ENCODE measurements around the gene ZNF83.
A peak's percentile ranks its signal among the peaks of the same experiment; 100 is the strongest.
"Not testable (repeated sequence)": the region's sequence is repeated elsewhere in the genome, so short reads cannot be mapped to it uniquely, and the experiment has no call there.

ZNF83 gene

DNA sequence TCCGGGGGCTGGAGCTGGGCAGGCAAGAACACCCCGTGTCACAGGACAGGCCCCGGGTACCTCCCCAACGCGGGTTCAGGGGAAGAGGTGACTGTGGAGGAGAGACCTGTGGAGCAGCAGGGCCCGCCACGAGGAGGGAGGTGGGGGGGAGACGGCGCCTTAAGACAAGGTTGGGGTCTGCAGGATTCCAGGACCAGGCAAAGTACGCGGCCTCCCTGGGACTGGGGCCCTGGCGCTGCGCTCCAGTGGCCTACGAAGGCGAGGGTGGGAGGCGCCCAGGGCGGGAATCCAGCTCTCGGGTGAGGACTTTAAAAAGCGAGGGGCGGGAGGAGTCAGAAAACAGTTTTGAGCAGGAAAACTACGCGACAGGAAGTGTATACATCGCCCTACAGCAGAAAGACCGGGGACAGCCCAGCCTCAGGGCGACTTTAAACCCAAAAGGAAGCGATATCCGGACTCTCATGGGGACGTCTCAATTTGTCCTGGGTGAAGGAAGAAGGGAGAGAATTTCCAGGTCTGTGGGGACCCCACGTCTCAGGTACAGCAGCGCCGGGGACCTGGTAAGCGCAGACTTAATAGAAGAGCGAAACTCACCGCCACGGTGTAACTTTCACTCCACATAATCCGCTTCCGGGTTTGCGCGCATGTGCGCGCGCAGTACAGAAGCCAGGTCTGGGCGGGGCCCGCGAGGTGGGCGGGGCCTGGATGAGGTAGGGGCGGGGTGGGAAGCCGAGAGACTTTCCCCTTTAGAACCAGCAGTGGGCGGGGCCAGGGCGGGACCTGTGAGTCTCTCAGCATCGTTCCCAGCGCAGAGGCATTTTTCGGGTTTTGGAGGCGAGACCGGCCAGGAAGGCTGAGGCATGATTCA is at the start of gene ZNF83:
ZNF83 (minus strand) TSS at position 638 of the 868 bp plus-strand sequence.
- peak; percentile 86 for DNase-seq

GRCh38 chr19:52687684-52688083 is 49.5 kb upstream of the ZNF83 start:
- no peak for DNase-seq

DNA sequence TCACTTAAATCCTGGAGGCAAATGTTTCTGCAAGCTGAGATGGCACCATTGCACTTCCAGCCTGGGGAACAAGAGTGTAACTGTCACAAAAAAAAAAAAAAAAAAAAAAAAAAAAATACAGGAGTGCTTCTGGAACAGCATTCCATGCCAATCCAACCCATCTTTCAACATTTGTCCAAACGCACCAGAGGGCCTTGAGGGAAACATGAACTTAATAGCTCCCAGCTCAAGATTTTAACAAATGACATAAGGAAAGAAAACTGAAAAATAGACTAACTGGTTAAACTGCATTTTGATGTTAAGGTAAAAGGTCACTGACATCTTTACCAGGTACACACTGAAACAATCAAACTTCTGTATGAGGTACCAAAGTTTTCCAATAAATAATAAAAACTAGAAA is 47.7 kb upstream of the ZNF83 start:
- no peak for DNase-seq

DNA sequence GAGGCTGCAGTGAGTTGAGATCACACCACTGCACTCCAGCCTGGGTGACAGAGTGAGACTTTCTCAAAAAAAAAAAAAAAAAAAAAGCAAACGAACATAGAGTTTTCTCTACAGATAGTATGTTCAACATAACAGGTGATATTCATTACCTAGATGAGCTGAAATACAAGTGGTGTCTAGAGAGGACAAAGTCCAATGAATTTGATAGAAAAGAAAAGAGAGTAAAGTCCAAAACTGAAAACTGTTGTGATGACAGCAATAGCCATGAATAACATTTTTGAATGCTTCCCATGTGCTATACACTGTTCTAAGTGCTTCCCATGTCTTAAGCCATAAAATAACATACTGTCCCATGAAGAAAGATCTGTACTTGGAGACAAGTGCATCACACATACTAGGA is 43.1 kb upstream of the ZNF83 start:
- DNase-seq: not testable (repeated sequence)

- no peak for DNase-seq
These were observed 41.4 kb upstream of the ZNF83 start for GRCh38 chr19:52679598-52679997.

DNA sequence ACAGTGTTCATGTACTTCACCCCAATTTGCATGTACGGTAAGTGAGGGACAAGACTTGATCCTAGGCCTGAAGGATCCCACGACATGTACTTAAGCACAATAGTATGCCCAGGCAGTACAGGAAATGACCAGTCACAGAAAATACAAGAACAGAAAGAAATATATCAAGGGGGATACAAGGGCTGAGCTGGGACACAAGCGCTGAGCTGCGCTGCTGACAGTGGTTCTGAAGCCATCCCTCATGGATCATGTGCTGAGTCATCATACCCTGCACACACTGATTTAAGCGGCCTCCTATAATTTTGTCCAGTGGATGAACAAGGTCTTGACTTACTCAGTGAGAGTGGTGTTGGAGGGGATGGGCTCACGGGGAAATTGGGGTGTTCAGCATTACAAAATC is 37.1 kb upstream of the ZNF83 start:
- DNase-seq: not testable (repeated sequence)

DNA sequence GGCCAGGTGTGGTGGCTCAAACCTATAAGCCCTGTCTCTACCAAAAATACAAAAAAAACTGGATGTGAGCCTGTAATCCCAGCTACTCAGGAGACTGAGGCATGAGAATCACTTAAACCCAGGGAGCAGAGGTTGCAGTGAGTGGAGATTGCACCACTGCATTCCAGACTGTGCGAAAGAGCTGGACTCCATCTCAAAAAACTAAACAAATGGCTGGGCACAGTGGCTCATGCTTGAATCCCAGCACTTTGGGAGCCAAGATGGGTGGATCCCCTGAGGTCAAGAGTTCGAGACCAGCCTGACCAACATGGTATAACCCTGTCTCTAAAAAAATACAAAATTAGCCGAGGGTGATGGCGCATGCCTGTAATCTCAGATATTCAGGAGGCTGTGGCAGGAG is 34.9 kb upstream of the ZNF83 start:
- DNase-seq: no peak

GRCh38 chr19:52670046-52670445 is 31.9 kb upstream of the ZNF83 start:
- DNase-seq: no peak

- no peak for DNase-seq
These were observed 31.4 kb upstream of the ZNF83 start for GRCh38 chr19:52669586-52669985.

DNA sequence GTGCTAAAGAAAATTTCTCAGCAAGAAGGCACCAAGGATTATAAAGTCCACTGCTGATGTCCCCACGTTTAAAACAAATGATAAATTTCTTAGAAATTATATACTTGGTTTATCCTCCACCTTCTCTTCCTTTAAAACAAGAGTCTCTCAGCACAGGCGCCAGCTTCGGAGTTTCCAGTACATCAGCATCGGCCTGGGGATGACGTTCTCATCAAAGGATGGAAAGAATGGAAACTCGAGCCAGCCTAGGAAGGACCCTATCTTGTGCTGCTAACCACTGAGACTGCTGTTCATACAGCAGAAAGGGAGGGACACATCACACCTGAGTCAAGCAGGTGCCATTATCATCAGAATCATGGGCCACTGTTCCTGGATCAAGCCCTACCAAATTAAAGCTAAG is 29.8 kb upstream of the ZNF83 start:
- no peak for DNase-seq

GRCh38 chr19:52666506-52666905 is 28.4 kb upstream of the ZNF83 start:
- DNase-seq: no peak

- peak; percentile 67 for DNase-seq
These were observed 27.4 kb upstream of the ZNF83 start for GRCh38 chr19:52665529-52665928.

- DNase-seq: no peak
These were observed 26.9 kb upstream of the ZNF83 start for GRCh38 chr19:52665027-52665426.

DNA sequence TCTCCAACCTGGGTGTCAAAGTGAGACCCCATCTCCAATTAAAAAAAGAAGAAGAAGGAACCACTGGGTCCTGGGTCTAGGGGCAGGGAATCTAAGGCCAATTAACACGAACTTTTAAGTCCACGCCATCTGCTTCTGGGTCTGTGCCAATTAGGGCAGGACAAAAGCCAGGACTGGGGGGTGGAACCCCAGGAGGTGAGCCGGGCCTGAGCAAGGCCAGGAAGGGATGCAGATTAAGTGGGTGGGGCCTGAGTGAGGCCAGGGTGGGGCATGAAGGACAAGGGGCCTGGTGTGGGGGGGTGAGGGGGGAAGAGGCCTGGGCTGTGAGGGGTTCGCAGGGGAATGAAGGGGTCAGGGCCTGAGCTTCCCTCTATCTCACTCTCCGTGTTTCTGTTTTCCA is 26.3 kb upstream of the ZNF83 start:
- no peak for DNase-seq

GRCh38 chr19:52662631-52663030 is 24.5 kb upstream of the ZNF83 start:
- peak; percentile 44 for DNase-seq

DNA sequence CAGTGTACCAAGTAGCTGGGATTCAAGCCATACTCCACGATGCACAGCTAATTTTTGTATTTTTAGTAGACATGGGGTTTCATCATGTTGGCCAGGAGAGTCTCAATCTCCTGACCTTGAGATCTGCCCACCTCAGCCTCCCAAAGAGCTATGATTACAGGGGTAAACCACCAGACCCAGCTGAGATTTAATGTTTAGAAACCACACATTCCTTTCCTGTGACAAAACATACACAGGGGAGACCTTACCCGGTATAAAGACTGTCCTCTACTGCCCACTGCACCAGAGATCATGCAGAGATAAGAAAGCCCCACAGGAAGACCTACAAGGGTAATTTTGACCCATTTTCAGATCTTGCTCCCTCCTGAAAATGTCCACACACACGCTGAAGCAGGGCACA is 22.8 kb upstream of the ZNF83 start:
- DNase-seq: no peak

GRCh38 chr19:52659013-52659412 is 20.9 kb upstream of the ZNF83 start:
- no peak for DNase-seq

- no peak for DNase-seq
These were observed 20.4 kb upstream of the ZNF83 start for GRCh38 chr19:52658595-52658994.

DNA sequence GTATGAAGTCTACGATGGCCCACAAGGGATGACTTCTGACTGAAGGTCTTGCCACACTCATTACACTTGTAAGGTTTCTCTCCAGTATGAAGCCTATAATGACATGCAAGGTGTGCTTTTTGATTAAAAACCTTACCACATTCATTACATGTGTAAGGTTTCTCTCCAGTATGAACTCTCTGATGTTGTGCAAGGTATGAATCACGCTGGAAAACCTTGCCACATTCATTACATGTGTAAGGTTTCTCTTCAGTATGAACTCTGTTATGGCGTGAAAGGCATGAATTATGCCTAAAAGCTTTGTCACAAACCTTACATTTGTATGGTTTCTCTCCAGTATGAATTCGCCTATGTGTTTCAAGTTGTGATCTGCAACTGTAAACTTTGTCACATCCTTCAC is 15.0 kb upstream of the ZNF83 start:
- no peak for DNase-seq

- no peak for DNase-seq
These were observed 13.8 kb upstream of the ZNF83 start for GRCh38 chr19:52651956-52652355.

DNA sequence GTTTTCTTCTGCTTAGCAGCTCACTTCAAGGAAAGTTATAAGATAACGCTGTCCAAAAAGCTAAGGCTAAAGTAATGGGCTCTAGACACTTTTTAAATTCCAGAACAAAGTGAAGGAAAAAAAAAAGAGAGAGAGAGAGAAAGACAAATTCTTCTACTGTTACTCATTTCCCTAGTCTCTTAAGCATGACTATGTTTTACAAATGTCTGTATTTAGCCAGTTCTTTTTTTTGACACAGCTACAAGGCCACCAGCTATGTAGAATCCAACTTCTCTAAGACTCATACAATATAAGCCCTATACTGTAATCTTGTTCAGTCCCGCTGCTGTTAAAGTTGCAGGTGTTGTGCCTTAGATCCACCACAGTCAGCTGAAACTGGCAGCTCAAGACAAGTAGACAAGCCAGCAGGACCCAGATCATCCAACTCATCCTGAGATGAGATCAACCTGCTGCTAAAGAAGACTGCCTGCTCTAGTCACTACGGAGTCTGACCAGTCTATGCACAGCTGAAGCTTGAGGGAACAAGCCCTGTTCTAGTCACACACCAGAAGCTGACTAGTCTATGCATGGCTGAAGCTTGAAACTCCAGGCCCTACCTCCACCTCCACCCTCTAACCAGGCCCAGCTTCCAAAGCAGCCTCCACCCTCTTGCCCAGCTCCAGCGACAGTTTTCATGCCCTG is 10.3 kb upstream of the ZNF83 start:
- DNase-seq: no peak

- DNase-seq: no peak
These were observed 8.5 kb upstream of the ZNF83 start for GRCh38 chr19:52646571-52647217.

DNA sequence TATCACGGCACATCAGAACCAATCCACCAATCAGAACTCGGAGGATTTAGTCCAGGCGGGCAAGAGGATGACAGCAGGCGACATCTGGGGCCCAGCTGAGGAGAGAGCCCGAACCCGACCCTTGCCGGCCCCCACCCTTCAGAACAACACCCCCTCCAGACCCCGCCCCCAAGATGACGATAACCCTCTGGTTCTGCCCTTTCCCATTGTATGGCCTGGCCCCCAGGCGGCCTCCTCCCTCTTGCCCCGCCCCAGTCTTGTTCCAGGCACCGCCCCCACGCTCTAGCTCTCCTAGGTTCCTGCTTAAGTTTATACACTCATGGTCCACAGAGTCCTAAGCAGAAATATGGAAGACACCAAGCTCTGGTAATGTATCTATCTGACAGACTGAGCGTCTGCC is 2.8 kb upstream of the ZNF83 start:
- DNase-seq: no peak

GRCh38 chr19:52639996-52640395 is 1.8 kb upstream of the ZNF83 start:
- no peak for DNase-seq
